GM21515 (cell line): ENCODE data around the gene ZNF107.
"Not testable (repeated sequence)": the region's sequence is repeated elsewhere in the genome, so short reads cannot be mapped to it uniquely, and the experiment has no call there.

Experiments
- ATAC-seq: cut with Tn5 transposase; IDR thresholded peaks from one replicate; pipeline ENCODE4 v1.9.1; 2021; ENCODE audit not compliant: unreplicated experiment

The ZNF107 gene

GRCh38 chr7:64729089-64729848 is 63.3 kb downstream of the ZNF107 start:
- no peak for ATAC-seq

- no peak for ATAC-seq
Observed at GRCh38 chr7:64733550-64734240, 67.8 kb downstream of the ZNF107 start.

GRCh38 chr7:64736575-64736974 is 70.6 kb downstream of the ZNF107 start:
- ATAC-seq, result no peak

GRCh38 chr7:64738403-64738802 is 72.5 kb downstream of the ZNF107 start:
- ATAC-seq, result not testable (repeated sequence)

DNA sequence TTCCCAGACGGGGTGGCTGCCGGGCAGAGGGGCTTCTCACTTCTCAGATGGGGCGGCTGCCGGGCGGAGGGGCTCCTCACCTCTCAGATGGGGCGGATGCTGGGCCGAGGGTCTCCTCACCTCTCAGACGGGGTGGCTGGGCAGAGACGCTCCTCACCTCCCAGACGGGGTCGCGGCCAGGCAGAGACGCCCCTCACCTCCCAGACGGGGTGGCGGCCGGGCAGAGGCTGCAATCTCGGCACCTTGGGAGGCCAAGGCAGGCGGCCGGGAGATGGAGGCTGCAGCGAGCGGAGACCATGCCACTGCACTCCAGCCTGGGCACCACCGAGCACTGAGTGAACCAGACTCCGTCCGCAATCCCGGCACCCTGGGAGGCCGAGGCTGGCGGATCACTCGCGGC is 73.0 kb downstream of the ZNF107 start:
- ATAC-seq, result not testable (repeated sequence)

- ATAC-seq, result no peak
Observed at GRCh38 chr7:64744680-64745079, 78.7 kb downstream of the ZNF107 start.

DNA sequence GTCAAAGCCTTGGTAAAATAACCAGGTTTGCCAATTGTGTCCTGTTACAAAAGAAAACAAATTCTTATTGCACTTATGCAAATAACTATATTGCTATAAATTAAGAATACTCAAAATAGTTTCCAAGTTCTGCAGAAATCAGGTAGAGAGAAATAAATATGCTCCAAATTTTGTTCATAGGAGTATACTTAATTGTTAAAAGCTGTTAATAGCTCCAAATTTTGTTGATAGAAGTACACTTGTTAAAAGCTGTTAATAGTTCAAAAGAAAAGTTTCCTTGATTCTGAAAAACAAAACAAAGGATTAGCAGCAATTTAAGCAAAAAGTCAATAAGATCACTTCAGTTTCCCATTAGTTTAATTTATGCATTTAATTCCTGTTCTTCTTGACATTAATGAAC is 81.9 kb downstream of the ZNF107 start:
- ATAC-seq, result no peak

- ATAC-seq, result no peak
Observed at GRCh38 chr7:64753032-64753431, 87.1 kb downstream of the ZNF107 start.

- ATAC-seq, result no peak
Observed at GRCh38 chr7:64755865-64756264, 89.9 kb downstream of the ZNF107 start.

DNA sequence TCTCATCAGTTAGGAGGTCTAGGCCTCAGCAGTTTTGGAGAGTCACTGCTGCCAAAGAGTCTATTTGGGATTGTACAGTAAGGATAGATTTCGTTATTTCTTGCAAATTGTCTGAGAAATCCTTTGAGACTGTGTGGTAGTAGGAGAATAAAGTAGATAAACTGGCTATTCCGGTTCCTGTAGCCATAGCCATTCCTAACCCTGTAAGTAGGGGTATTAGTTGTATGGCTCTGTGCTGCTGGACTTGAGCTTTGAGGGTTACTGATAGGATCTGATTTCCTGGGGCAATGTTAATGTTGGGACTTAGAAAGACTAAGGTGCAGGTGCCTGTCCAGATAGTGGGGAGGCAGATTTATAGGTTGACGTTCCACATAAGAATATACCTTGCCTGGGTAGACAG is 92.2 kb downstream of the ZNF107 start:
- no peak for ATAC-seq
